ENCODE measurements around the gene NUDCD3. TPM values are rescaled to one million over a fixed set of nuclear protein-coding genes. Genes with fewer than 3 reads are reported as not detected.

The NUDCD3 gene
- total and polyA plus RNA-seq, 8 donors, result 12.9 to 147 (median 29.5) TPM

DNA sequence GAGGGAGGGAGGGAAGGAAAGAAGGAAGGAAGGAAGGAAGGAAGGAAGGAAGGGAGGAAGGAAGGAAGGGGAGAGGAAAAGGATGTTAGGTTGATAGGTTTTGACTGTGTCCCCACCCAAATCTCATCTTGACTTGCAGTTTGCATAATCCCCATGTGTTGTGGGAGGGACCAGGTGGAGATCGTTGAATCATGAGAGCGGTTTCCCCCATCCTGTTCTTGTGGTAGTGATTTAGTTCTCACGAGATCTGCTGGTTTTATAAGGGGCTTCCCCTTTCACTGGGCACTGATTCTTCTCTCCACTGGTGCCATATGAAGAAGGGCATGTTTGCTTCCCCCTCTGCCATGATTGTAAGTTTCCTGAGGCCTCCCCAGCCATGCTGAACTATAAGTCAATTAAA, 15.1 kb upstream of the NUDCD3 start:
- Histone ChIP-seq H3K27me3 (peaks cover 0 to 3% (median 0%) of the 10 kb centered on the region in 3 donors), H3K4me3 (no peak overlapping the region), H3K4me1 (no peaks in the 10 kb centered on the region), H3K9me3 (peaks cover 0 to 3% (median 0%) of the 10 kb centered on the region in 4 donors), H3K27ac (no peak overlapping the region), H3K36me3 (no peaks in the 10 kb centered on the region)
- no peak for DNase-seq
- intact Hi-C loops (cut with DNase I; ENCODE audit: low total_unique reads), result no loop called here
- WGBS, 5 donors, result 58 to 77% (median 67%) methylated on average over 3 of the region's 3 CpGs
- TF ChIP-seq POLR2A (IDR thresholded peaks at IDR 0.05) (no peak), POLR2AphosphoS5 (IDR thresholded peaks at IDR 0.05) (no peak), EP300 (IDR thresholded peaks at IDR 0.05) (no peak)
- TF ChIP-seq, protein P1, sequence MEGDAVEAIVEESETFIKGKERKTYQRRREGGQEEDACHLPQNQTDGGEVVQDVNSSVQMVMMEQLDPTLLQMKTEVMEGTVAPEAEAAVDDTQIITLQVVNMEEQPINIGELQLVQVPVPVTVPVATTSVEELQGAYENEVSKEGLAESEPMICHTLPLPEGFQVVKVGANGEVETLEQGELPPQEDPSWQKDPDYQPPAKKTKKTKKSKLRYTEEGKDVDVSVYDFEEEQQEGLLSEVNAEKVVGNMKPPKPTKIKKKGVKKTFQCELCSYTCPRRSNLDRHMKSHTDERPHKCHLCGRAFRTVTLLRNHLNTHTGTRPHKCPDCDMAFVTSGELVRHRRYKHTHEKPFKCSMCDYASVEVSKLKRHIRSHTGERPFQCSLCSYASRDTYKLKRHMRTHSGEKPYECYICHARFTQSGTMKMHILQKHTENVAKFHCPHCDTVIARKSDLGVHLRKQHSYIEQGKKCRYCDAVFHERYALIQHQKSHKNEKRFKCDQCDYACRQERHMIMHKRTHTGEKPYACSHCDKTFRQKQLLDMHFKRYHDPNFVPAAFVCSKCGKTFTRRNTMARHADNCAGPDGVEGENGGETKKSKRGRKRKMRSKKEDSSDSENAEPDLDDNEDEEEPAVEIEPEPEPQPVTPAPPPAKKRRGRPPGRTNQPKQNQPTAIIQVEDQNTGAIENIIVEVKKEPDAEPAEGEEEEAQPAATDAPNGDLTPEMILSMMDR (IDR thresholded peaks at IDR 0.05), result no peak

DNA sequence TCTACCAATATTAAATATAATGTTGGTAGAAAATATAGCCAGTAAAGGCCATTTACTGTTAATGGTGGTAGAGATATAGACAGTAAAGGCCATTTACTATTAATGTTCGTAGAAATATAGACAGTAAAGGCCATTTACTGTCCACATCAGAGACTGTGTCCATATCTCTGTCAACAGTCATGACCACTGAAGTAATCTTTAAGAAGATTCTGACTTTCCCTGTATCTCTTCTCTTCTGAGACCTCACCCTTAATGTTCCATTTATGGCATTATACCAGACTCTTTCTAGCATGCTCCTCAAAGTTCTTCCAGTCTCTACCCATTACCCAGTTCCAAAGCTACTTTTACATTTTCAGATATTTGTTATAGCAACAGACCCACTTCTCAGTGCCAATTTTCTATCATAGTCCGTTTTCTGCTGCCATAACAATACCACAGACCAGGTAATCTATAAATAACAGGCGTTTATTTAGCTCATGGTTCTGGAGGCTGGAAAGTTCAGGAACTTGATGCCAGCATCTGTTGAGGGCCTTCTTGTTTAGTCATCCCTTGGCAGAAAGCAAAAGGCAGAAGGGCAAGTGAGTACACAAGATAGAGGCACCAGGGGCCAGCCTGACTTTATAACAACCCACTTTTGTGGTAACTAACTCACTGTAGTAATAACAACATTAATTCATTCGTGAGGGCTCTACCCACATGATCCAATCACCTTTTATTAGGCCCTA, 7.9 kb upstream of the NUDCD3 start:
- Histone ChIP-seq H3K36me3 (no peaks in the 10 kb centered on the region), H3K27ac (no peak overlapping the region), H3K27me3 (no peaks in the 10 kb centered on the region), H3K4me3 (no peak overlapping the region), H3K4me1 (no peaks in the 10 kb centered on the region), H3K9me3 (no peaks in the 10 kb centered on the region)
- intact Hi-C loops (cut with DNase I; ENCODE audit: low total_unique reads), result loop anchor here (10.0 kb wide), 1 partner anchor 66 kb away; no protein-coding TSS in a partner anchor
- no peak for TF ChIP-seq POLR2A (IDR thresholded peaks at IDR 0.05)
- TF ChIP-seq, protein P1 (IDR thresholded peaks at IDR 0.05), result no peak
- TF ChIP-seq EP300 (IDR thresholded peaks at IDR 0.05), result no peak
- TF ChIP-seq POLR2AphosphoS5 (IDR thresholded peaks at IDR 0.05), result no peak
- no peak for DNase-seq
- 42 to 51% (median 43%) methylated on average over 4 of the region's 4 CpGs for WGBS, 5 donors

DNA sequence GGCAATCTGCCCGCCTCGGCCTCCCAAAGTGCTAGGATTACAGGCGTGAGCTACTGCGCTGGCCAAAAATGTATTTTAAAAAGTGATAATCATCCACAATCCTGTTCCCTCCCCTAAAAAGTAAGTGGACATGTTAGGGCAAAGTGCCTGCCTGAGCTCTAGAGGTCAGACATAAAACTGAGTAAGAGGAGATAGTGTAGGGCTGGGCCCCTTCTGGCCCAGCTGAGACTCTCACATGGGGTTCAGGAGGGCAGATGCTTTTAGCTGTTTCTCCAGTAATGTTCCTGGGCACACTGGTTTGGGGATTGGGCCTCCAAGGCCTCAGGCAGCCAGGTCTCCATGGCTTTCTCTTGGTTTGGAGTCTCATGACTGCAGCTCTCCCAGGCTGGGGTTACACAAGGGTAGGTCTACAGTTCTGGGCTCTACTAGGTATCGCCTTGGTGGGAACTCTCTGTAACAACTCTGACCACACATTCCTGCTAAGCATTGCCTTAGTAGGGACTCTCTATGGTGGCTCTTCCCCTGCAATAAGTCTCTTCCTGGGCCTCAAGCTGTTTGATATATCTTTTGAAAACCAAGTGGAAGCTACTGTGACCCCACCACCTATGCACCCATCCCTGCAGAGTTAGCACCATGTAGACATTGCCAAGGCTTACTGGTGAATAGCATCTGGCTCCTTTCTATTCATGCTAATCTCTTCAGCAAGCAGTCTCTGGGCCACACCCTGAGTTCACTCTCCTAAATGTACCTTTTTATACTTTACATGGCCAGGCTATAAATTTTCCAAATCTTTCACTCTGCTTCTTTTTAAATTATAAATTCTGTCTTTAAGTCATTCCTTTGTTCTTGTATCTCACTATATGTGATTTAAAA, 6.9 kb upstream of the NUDCD3 start:
- no peak overlapping the region for H3K4me3 ChIP-seq
- no peaks in the 10 kb centered on the region for H3K27me3 ChIP-seq
- TF ChIP-seq EP300 (IDR thresholded peaks at IDR 0.05) (no peak), POLR2AphosphoS5 (IDR thresholded peaks at IDR 0.05) (no peak), POLR2A (IDR thresholded peaks at IDR 0.05) (no peak)
- TF ChIP-seq, protein P1 (IDR thresholded peaks at IDR 0.05), result no peak
- intact Hi-C loops (cut with DNase I; ENCODE audit: low total_unique reads), result loop anchor here (10.0 kb wide), 1 partner anchor 67 kb away; no protein-coding TSS in a partner anchor
- no peak overlapping the region for H3K27ac ChIP-seq
- no peaks in the 10 kb centered on the region for H3K4me1 ChIP-seq
- no peak for DNase-seq
- no peaks in the 10 kb centered on the region for H3K9me3 ChIP-seq
- 91 to 96% (median 94%) methylated on average over 5 of the region's 5 CpGs for WGBS, 5 donors
- H3K36me3 ChIP-seq, result no peaks in the 10 kb centered on the region

DNA sequence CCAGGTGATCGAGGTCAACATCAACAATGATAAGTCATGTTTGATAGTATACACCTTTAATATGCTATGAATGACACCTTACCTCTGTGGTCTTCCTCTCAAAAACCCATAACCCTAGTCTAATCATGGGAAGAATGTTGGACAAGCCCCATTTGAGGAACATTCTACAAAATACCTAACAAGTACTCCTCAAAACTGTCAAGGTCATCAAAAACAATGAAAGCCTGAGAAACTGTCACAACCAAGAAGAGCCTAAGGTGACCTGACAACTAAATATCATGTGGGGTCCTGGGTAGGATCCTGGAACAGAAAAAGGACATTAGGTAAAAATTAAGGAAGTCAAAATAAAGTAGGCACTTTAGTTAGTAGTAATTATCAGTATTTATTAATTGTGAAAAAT, 5.9 kb upstream of the NUDCD3 start:
- Histone ChIP-seq H3K27me3 (no peaks in the 10 kb centered on the region), H3K36me3 (no peaks in the 10 kb centered on the region), H3K9me3 (no peaks in the 10 kb centered on the region), H3K4me3 (no peak overlapping the region), H3K4me1 (peaks cover 0 to 3% (median under 1%) of the 10 kb centered on the region in 4 donors), H3K27ac (no peak overlapping the region)
- TF ChIP-seq EP300 (IDR thresholded peaks at IDR 0.05) (no peak), POLR2A (IDR thresholded peaks at IDR 0.05) (no peak), POLR2AphosphoS5 (IDR thresholded peaks at IDR 0.05) (no peak)
- TF ChIP-seq, protein P1 (IDR thresholded peaks at IDR 0.05), result no peak
- WGBS, 5 donors, result 73 to 90% (median 86%) methylated on average over 1 of the region's 1 CpG
- intact Hi-C loops (cut with DNase I; ENCODE audit: low total_unique reads), result loop anchor here (10.0 kb wide), 1 partner anchor 68 kb away; no protein-coding TSS in a partner anchor
- DNase-seq, result no peak
